CD4-positive, alpha-beta T cell treated with Interferon gamma for 1 hour (primary cell): ENCODE measurements around the gene SLC2A9.
"Not testable (repeated sequence)": the region's sequence is repeated elsewhere in the genome, so short reads cannot be mapped to it uniquely, and the experiment has no call there.

ENCODE experiments used
- DNase-seq: peaks from one replicate; pipeline ENCODE4 v3.0.0-alpha.2; 2020

SLC2A9 gene

DNA sequence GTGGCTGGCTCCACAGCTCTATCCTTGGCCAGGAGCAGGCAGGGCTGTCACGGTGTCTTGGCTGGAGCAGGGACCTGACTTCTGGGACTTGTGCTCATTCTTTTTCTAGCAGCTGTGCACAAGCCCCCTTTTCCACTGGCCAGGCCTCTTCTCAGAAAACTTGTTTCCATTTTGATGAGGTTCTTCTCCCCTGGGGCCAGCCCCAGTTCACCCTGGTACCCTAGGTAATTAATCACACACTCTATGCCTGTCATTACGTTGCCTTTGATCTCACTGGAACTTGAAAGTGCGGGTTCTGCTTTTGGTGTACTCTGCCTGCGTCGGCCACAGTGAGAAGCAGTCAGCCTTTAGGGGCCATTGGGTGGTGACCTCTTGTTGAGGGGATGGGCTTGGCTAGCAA lies 213.2 kb downstream of the SLC2A9 start:
- no peak for DNase-seq

DNA sequence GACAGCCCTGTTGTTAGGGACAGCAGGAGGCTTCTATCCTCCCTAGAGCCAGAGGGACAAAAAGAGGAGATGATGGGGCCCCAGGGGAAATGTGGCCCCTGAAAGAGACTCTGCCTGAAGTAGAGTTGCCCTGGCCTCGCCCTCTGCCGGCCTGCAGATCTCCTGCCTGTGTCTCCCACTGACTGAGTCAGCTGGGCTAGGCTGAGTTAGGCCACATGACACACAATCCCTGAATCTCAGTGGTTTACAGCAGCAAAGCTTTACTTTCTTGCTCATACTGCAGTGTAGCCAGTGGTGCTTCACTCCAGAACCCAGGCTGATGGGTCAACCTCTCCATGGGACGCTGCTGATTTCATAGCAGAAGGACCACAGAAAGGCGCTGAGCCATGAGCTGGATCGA lies 216.4 kb downstream of the SLC2A9 start:
- no peak for DNase-seq

DNA sequence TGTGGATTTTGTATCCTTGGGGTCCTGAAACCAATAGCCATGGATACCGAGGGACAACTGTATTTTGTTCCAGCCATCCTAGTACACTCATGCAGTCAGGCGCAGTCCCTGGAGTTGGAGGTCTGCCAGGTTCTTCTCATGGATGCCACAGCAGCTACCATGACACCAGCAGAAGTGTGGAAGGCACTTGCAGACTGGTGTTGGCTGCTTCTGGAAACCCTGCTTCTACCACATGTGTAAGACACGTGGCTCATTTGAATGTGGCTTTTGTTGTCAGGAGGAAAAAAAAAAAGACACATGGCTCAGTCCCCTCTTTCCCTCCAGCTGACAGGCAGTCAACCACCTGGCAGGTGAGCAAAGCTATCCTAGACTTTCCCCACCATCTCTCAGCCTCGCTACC lies 220.4 kb downstream of the SLC2A9 start:
- no peak for DNase-seq

- not testable (repeated sequence) for DNase-seq
Observed at GRCh38 chr4:9796641-9797040, 224.7 kb downstream of the SLC2A9 start.

DNA sequence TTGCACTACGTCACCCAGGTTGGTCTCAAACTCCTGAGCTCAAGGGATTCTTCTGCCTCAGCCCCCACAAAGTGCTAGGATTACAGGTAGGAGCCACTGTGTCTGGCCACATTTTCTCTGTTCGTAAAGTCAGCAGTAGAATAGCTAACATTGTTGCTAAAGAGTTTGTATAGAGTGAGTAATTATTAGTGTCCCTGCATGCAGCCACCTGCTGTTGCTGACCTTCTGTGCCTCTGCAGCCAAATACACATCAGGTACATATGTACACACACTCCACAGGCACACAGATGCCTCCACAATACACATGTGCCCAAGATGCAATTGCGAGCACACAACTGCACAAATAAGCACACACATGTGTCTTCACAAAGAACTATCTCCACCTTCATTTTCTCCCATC lies 228.9 kb downstream of the SLC2A9 start:
- DNase-seq, result no peak

- DNase-seq, result not testable (repeated sequence)
Observed at GRCh38 chr4:9785891-9786290, 235.4 kb downstream of the SLC2A9 start.

- no peak for DNase-seq
Observed at GRCh38 chr4:9782136-9782436, 239.2 kb downstream of the SLC2A9 start.

- no peak for DNase-seq
Observed at GRCh38 chr4:9781343-9782135, 239.8 kb downstream of the SLC2A9 start, which contains the start of gene DRD5. DRD5 (plus strand) TSS chr4:9781634; CDS start chr4:9782030, 396 bp downstream.
